ENCODE data around the gene PPP1R17. TPM values are rescaled to one million over a fixed set of nuclear protein-coding genes. Genes with fewer than 3 reads are reported as not detected.

PPP1R17 gene
- total and polyA plus RNA-seq, 2 experiments from 2014 or later, result 0.20 TPM; not detected in 1

GRCh38 chr7:31735991-31736982, 49.3 kb downstream of the PPP1R17 start:
- no peak overlapping the region for H2AFZ ChIP-seq
- H3K27me3 ChIP-seq (replicated peaks; ENCODE audit: insufficient read depth), result no peaks in the 10 kb centered on the region; the same call in 1 of the 2 replicates
- no peaks in the 10 kb centered on the region for H3F3A ChIP-seq (ENCODE audit: insufficient read depth)
- H3K9me2 ChIP-seq (ENCODE audit: insufficient read depth), result no peaks in the 10 kb centered on the region
- H3K27ac ChIP-seq, result no peak overlapping the region
- H3K9ac ChIP-seq, result no peak overlapping the region
- TF ChIP-seq EZH2 (IDR thresholded peaks at IDR 0.05; ENCODE audit: insufficient read depth, poor library complexity, severe bottlenecking) (no peak), EZH2phosphoT487 (IDR thresholded peaks at IDR 0.05; ENCODE audit: insufficient read depth, low read depth) (no peak)
- no peak overlapping the region for H3K4me2 ChIP-seq (ENCODE audit: unreplicated experiment)
- peaks cover 3% of the 10 kb centered on the region; the same call in 1 of the 2 replicates for H3K4me1 ChIP-seq (ENCODE audit: insufficient read depth)
- H3K4me3 ChIP-seq, result no peak overlapping the region
- DNase-seq, result peak; percentile 73
- no peaks in the 10 kb centered on the region for H3K36me3 ChIP-seq (ENCODE audit: low read depth)
- no peaks in the 10 kb centered on the region for H3K9me3 ChIP-seq (ENCODE audit: low read depth)
- in situ Hi-C loops (cut with MboI), result loop anchor here (10.0 kb wide), 2 partner anchors 301 to 601 kb away; no protein-coding TSS in a partner anchor
- H4K20me1 ChIP-seq (ENCODE audit: insufficient read depth), result no peaks in the 10 kb centered on the region
- WGBS, 2 experiments (ENCODE audit: low coverage in 1 of 2, low lambda C conversion rate in 2 of 2, missing lambda C conversion rate in 2 of 2), result 45 to 46% methylated on average over 11 of the region's 11 CpGs
- H3K79me2 ChIP-seq (ENCODE audit: insufficient read depth), result no peaks in the 10 kb centered on the region

GRCh38 chr7:31741852-31742251, 54.8 kb downstream of the PPP1R17 start:
- no peak overlapping the region for H3K9ac ChIP-seq
- peaks cover 3% of the 10 kb centered on the region; the same call in 1 of the 2 replicates for H3K4me1 ChIP-seq (ENCODE audit: insufficient read depth)
- no peaks in the 10 kb centered on the region for H3K36me3 ChIP-seq (ENCODE audit: low read depth)
- H3K79me2 ChIP-seq (ENCODE audit: insufficient read depth), result no peaks in the 10 kb centered on the region
- WGBS, 2 experiments (ENCODE audit: low coverage in 1 of 2, low lambda C conversion rate in 2 of 2, missing lambda C conversion rate in 2 of 2), result 52% methylated on average over 4 of the region's 4 CpGs
- no peak overlapping the region for H3K27ac ChIP-seq
- in situ Hi-C loops (cut with MboI), result loop anchor here (5.0 kb wide), 1 partner anchor 465 kb away; no protein-coding TSS in a partner anchor
- H3K9me3 ChIP-seq (ENCODE audit: low read depth), result no peaks in the 10 kb centered on the region
- H3K4me2 ChIP-seq (ENCODE audit: unreplicated experiment), result no peak overlapping the region
- TF ChIP-seq EZH2phosphoT487 (IDR thresholded peaks at IDR 0.05; ENCODE audit: insufficient read depth, low read depth), result no peak
- TF ChIP-seq EZH2 (IDR thresholded peaks at IDR 0.05; ENCODE audit: insufficient read depth, poor library complexity, severe bottlenecking), result no peak
- H3K27me3 ChIP-seq (replicated peaks; ENCODE audit: insufficient read depth), result peaks cover 6% of the 10 kb centered on the region; the same call in 1 of the 2 replicates
- H4K20me1 ChIP-seq (ENCODE audit: insufficient read depth), result no peaks in the 10 kb centered on the region
- H3K4me3 ChIP-seq, result no peak overlapping the region
- H3F3A ChIP-seq (ENCODE audit: insufficient read depth), result no peaks in the 10 kb centered on the region
- H3K9me2 ChIP-seq (ENCODE audit: insufficient read depth), result no peaks in the 10 kb centered on the region
- no peak for DNase-seq
- no peak overlapping the region for H2AFZ ChIP-seq

GRCh38 chr7:31744294-31744874, 57.4 kb downstream of the PPP1R17 start:
- 1% methylated on average over 4 of the region's 4 CpGs for WGBS, 2 experiments (ENCODE audit: low coverage in 1 of 2, low lambda C conversion rate in 2 of 2, missing lambda C conversion rate in 2 of 2)
- DNase-seq, result peak; percentile 80
- peaks cover 3% of the 10 kb centered on the region; the same call in 1 of the 2 replicates for H3K4me1 ChIP-seq (ENCODE audit: insufficient read depth)
- no peak overlapping the region for H3K27ac ChIP-seq
- no peaks in the 10 kb centered on the region for H4K20me1 ChIP-seq (ENCODE audit: insufficient read depth)
- no peaks in the 10 kb centered on the region for H3K9me2 ChIP-seq (ENCODE audit: insufficient read depth)
- no peak overlapping the region for H3K4me3 ChIP-seq
- no peaks in the 10 kb centered on the region for H3K9me3 ChIP-seq (ENCODE audit: low read depth)
- no peaks in the 10 kb centered on the region for H3K79me2 ChIP-seq (ENCODE audit: insufficient read depth)
- no peak overlapping the region for H3K9ac ChIP-seq
- TF ChIP-seq EZH2 (IDR thresholded peaks at IDR 0.05; ENCODE audit: insufficient read depth, poor library complexity, severe bottlenecking), result no peak
- TF ChIP-seq EZH2phosphoT487 (IDR thresholded peaks at IDR 0.05; ENCODE audit: insufficient read depth, low read depth), result no peak
- H3K36me3 ChIP-seq (ENCODE audit: low read depth), result no peaks in the 10 kb centered on the region
- in situ Hi-C loops (cut with MboI), result loop anchor here (5.0 kb wide), 1 partner anchor 463 kb away; no protein-coding TSS in a partner anchor
- H3F3A ChIP-seq (ENCODE audit: insufficient read depth), result no peaks in the 10 kb centered on the region
- H3K27me3 ChIP-seq (replicated peaks; ENCODE audit: insufficient read depth), result peaks cover 6% of the 10 kb centered on the region; the same call in 1 of the 2 replicates
- H2AFZ ChIP-seq, result no peak overlapping the region
- no peak overlapping the region for H3K4me2 ChIP-seq (ENCODE audit: unreplicated experiment)

- H3K27ac ChIP-seq, result no peak overlapping the region
- no peaks in the 10 kb centered on the region for H3K9me2 ChIP-seq (ENCODE audit: insufficient read depth)
- H3K9me3 ChIP-seq (ENCODE audit: low read depth), result no peaks in the 10 kb centered on the region
- H3K4me3 ChIP-seq, result no peak overlapping the region
- TF ChIP-seq EZH2phosphoT487 (IDR thresholded peaks at IDR 0.05; ENCODE audit: insufficient read depth, low read depth) (no peak), EZH2 (IDR thresholded peaks at IDR 0.05; ENCODE audit: insufficient read depth, poor library complexity, severe bottlenecking) (no peak)
- no peaks in the 10 kb centered on the region for H3F3A ChIP-seq (ENCODE audit: insufficient read depth)
- peak; percentile 36 for DNase-seq
- H4K20me1 ChIP-seq (ENCODE audit: insufficient read depth), result no peaks in the 10 kb centered on the region
- 0 out of 2 replicates have a peak, but pooled peaks cover under 1% of the 10 kb centered on the region for H3K27me3 ChIP-seq (replicated peaks; ENCODE audit: insufficient read depth)
- H3K9ac ChIP-seq, result no peak overlapping the region
- no peaks in the 10 kb centered on the region for H3K79me2 ChIP-seq (ENCODE audit: insufficient read depth)
- H3K4me2 ChIP-seq (ENCODE audit: unreplicated experiment), result no peak overlapping the region
- no peaks in the 10 kb centered on the region for H3K36me3 ChIP-seq (ENCODE audit: low read depth)
- no peak overlapping the region for H2AFZ ChIP-seq
- H3K4me1 ChIP-seq (ENCODE audit: insufficient read depth), result peaks cover 3% of the 10 kb centered on the region; the same call in 1 of the 2 replicates
- in situ Hi-C loops (cut with MboI), result no loop called here
Observed at GRCh38 chr7:31747553-31747952, 60.5 kb downstream of the PPP1R17 start.
